GM19324 (cell line): ENCODE data around the gene PRR5L.
A peak's percentile ranks its signal among the peaks of the same experiment; 100 is the strongest.

Experiments used
- ATAC-seq: cut with Tn5 transposase; IDR thresholded peaks from one replicate; pipeline ENCODE4 v1.9.1; 2021; ENCODE audit warnings: mild to moderate bottlenecking, moderate library complexity; ENCODE audit not compliant: unreplicated experiment, low FRiP score

Gene PRR5L

DNA sequence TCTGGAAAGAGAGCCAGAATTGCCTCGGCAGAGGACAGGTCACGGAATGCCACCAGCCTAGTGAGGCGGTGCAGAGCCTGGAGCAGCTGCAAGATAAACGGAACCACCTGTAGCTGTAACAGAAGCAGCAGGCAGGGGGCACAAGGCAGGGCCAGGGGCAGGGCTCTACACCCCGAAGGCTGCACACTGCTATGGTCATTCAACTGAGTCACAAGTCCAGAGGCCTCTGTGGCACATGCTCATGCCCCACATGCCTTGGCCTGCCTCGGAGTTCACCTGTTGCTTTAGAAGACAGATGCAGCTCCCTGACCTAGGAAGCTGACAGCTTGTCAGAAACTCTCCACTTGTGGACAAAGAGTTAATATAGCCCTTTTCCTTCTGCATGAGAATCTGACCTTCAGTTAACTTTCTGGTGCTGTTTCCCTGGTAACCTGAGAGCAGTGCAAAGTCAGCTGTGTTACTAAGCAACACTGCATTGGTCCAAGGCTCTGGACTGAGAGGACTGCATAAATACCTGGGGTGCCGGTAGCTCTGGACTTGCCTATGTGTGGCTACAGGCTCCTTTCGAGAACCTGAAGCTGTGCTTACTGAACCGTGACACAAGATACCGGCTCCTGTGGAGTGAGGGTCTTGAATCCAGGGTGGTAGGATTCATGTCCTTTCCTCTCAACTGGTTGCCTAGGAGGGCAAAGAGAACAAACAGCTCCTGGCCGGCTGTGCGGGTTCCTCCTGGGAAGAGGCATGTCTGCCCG, 17.4 kb upstream of the PRR5L start:
- no peak for ATAC-seq

- no peak for ATAC-seq
These were observed 15.6 kb upstream of the PRR5L start for GRCh38 chr11:36280531-36280930.

- ATAC-seq = no peak
These were observed 14.2 kb upstream of the PRR5L start for GRCh38 chr11:36281850-36282249.

- ATAC-seq = no peak
These were observed 13.2 kb upstream of the PRR5L start for GRCh38 chr11:36282926-36283325.

DNA sequence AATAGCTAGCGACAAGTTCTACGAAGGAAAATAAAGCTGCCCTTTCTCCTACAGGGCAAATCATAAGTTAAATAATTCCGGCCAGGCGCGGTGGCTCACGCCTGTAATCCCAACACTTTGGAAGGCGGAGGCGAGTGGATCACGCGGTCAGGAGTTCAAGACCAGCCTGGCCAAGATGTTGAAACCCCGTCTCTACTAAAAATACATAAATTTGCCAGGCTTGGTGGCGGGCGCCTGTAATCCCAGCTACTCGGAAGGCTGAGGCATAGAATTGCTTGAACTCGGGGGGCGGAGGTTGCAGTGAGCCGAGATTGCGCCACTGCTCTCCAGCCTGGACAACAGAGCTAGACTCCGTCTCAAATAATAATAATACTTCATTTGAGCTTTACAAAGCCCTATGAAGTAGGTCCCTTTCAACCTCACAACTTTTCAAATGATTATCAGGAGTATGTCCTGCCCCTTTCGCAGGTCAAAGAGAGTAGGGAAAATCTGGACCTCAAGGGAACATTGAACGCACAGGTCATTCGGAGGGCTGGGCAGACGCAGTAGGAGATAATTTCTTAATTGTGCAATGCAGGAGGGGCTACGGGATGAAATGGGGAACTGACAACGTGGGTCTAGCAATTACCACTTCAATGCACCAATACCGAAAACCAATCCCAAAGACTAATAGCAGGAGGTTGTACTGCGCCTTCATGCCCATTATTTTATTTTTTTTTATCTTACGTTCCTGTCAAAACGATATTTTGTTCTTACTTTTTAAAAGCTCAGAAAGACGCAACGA, 7.5 kb upstream of the PRR5L start:
- no peak for ATAC-seq

- ATAC-seq = peak; percentile 98
These were observed 6.7 kb upstream of the PRR5L start, which contains the start of gene COMMD9 for GRCh38 chr11:36289226-36289852. TSS of gene COMMD9 (minus strand) at chr11:36289424. CDS start at chr11:36289412, 12 bp downstream.

GRCh38 chr11:36292311-36292722, 3.8 kb upstream of the PRR5L start:
- ATAC-seq = no peak

- no peak for ATAC-seq
These were observed 926 bp downstream of the PRR5L start for GRCh38 chr11:36296884-36297543.

- no peak for ATAC-seq
These were observed 4.6 kb downstream of the PRR5L start for GRCh38 chr11:36300650-36301049.

GRCh38 chr11:36304351-36304750, 8.3 kb downstream of the PRR5L start:
- ATAC-seq = no peak

DNA sequence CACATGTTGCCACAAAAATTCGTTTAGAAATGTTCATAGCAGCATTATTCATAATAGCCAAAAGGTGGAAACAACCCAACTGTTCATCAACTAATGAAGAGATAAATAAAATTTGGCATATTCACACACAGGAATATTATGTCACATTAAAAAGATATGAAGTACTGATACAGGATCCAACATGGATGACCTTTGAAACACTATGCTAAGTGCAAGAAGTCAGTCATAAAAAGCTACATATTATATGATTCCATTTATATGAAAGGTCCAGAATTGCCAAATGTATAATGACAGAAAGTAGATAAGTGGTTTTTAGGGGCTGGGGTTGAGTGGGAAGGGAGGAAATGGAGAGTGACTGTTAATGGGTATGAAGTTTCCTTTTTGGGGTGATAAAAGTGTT, 9.0 kb downstream of the PRR5L start:
- ATAC-seq = no peak

DNA sequence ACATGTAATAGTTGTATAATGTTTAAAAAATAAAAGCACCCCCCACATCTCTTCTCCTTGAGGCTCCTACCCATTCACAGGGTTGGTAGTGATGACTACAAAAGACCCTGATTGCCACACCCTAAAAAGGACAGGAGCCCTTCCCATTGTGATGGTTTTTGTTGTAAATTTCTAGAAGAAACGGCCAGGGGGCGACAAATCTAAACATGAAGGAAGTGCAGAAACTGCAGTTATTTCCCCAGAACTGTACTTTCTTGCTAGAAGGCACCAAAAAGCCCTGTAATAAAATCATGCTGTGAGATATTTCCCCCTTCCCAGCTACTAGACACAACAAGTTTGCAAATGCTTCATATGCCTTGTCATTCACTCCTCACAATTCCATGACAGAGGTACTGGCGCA, 10.8 kb downstream of the PRR5L start:
- no peak for ATAC-seq

DNA sequence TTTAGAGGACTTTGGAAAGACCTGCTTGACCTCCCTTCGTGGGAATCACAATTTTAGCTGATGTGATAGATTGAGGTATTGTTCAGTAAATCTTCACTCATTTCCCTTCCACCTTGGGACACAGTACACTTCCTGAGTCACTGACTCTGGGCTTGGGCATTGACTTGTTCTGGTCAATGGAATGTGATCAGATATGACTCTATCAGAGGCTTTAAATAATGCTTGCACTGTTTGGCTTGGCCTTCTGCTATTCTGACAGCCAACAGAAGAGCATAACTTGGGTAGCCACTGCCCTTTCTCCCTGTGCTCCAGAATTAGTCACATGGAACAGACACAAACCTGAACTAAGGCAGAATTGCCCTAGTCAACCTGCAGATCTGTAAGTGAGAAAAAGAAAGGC, 12.5 kb downstream of the PRR5L start:
- no peak for ATAC-seq

- no peak for ATAC-seq
These were observed 13.7 kb downstream of the PRR5L start for GRCh38 chr11:36309779-36310178.

DNA sequence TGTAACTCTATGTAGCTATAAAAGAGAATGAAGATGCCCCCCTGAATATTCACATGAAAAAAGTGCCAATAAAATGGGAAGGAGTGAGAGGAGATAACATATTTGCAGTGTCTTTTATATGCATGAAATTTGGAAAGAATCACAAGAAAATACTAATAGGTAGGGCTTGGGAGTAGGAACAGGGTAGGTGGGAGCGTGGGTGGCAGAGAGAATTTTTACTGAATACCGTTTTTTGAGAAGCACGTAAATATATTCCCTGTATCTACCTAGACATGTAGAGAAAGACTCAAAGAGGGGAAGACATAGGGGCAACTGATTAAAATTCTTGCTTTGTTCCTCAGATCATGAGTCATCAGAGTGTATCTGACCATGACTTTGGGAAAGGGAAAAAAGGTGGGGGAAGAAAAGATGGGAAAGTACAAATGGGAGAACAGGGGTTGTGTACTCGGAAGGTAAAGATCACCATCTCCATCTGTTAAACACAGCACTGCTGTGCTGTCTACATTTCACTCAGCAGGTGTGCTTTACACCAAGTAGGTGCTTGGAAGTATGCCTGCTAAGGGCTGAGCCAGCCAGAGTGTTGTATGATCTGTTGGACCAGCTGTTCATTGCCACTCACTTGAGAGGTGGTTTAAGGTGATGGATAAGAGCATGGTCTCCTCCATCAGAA, 16.0 kb downstream of the PRR5L start:
- ATAC-seq = no peak

GRCh38 chr11:36312611-36313472, 16.8 kb downstream of the PRR5L start:
- ATAC-seq = no peak

DNA sequence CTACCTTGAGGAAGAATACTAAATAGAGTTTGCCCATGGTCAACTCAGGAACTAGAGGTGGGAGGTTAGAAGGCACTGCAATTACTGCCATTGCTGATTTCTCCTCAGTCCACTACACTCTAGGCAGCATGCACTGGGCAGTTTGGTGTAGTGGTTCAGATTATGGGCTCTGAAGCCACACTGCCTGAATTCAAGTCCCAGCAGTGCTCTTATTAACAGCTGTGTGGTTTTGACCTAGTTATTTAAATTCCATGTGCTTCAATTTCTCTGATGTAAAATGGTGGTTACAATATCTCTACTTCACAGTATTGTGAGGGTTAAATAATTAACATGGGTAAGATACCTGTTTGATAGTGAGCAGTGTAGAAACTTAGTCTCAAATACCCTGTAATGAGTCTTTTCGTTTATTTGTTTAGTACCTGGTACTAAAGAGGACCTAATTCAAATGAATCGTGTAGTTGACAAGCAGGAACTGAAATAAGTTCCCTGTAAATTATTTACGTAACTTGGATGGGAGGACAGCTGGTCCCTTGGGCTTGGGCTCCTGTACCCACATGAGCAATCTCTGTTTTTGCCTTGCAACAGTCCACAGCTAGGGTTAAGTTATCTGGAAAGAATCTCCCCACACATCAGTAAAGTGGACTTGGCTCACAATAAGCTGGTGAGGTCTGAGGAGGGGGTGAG, 17.8 kb downstream of the PRR5L start:
- ATAC-seq = peak; percentile 77

GRCh38 chr11:36314434-36314767, 18.3 kb downstream of the PRR5L start:
- no peak for ATAC-seq

DNA sequence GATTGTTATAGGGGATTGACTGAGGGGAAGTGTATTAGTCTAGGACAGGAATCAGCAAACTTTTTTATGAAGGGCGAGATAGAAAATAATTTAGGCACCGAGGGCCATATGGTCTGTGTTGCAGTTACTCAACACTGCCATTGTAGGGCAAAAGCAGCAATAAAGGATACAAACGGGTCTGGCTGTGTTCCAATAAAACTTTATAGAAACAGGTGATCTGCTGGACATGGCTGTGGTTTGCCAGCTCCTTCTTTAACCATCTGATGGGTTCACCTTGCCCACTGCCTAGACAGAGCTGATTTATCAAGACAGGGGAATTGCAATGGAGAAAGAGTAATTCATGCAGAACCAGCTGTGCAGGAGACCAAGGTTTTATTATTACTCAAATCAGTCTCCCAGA, 20.0 kb downstream of the PRR5L start:
- ATAC-seq = no peak
